ENCODE data around the gene PRKAR1A.

Gene PRKAR1A

GRCh38 chr17:68594552-68594951 lies 82.3 kb downstream of the PRKAR1A start (continued):
- TF ChIP-seq ZBTB7A (tag by site-specific recombination; IDR thresholded peaks at IDR 0.05; ENCODE audit: low read depth) = no peak
- no peak for TF ChIP-seq ZNF214 (tag by site-specific recombination; IDR thresholded peaks at IDR 0.05; ENCODE audit: borderline replicate concordance)
- no peak for TF ChIP-seq ZNF2 (tag by site-specific recombination; IDR thresholded peaks at IDR 0.05)

GRCh38 chr17:68595496-68595895 lies 83.3 kb downstream of the PRKAR1A start:
- Histone ChIP-seq H3K36me3 (ENCODE audit: control insufficient read depth in 2 of 2, insufficient read depth in 1 of 2, low read length in 2 of 2) (no peaks in the 10 kb centered on the region), H3K4me1 (ENCODE audit: control insufficient read depth, insufficient read depth, low read length) (peaks cover 11% of the 10 kb centered on the region), H3K27ac (ENCODE audit: extremely low read depth, low read depth, low read length) (no peak overlapping the region), H3K9me3 (ENCODE audit: control insufficient read depth, insufficient read depth, low read depth, low read length) (no peaks in the 10 kb centered on the region), H3K4me3 (ENCODE audit: low read depth, low read length) (no peak overlapping the region)
- ChIA-PET POLR2A (no interaction called here), CTCF (interaction anchor here (0.6 to 1.7 kb wide), 3 partner anchors 18 to 226 kb away, joined by 3 to 6 read pairs (median 5); no protein-coding TSS in a partner anchor)
- TF ChIP-seq ZNF600 (tag by site-specific recombination; IDR thresholded peaks at IDR 0.05) (no peak), ZBTB8A (tag by site-specific recombination; IDR thresholded peaks at IDR 0.05) (no peak), ZNF350 (tag by site-specific recombination; IDR thresholded peaks at IDR 0.05) (no peak), ZNF114 (tag by site-specific recombination; IDR thresholded peaks at IDR 0.05) (no peak), ZNF529 (tag by site-specific recombination; IDR thresholded peaks at IDR 0.05; ENCODE audit: insufficient replicate concordance) (no peak)

- Histone ChIP-seq H3K36me3 (ENCODE audit: control insufficient read depth in 2 of 2, insufficient read depth in 1 of 2, low read length in 2 of 2) (no peaks in the 10 kb centered on the region), H3K27ac (ENCODE audit: extremely low read depth, low read depth, low read length) (no peak overlapping the region), H3K9me3 (ENCODE audit: control insufficient read depth, insufficient read depth, low read depth, low read length) (no peaks in the 10 kb centered on the region), H3K4me1 (ENCODE audit: control insufficient read depth, insufficient read depth, low read length) (peaks cover 11% of the 10 kb centered on the region), H3K4me3 (ENCODE audit: low read depth, low read length) (no peak overlapping the region)
- TF ChIP-seq SP7 (tag by site-specific recombination; IDR thresholded peaks at IDR 0.05) (no peak), ZNF121 (tag by site-specific recombination; IDR thresholded peaks at IDR 0.05) (no peak), ZNF660 (tag by site-specific recombination; IDR thresholded peaks at IDR 0.05) (no peak), ZBTB1 (tag by site-specific recombination; IDR thresholded peaks at IDR 0.05) (no peak), OVOL3 (tag by site-specific recombination; IDR thresholded peaks at IDR 0.05) (no peak), ZNF433 (tag by site-specific recombination; IDR thresholded peaks at IDR 0.05; ENCODE audit: low read depth) (no peak), GLIS2 (tag by site-specific recombination; IDR thresholded peaks at IDR 0.05) (no peak), ZNF133 (tag by site-specific recombination; IDR thresholded peaks at IDR 0.05) (no peak), ZNF488 (tag by site-specific recombination; IDR thresholded peaks at IDR 0.05) (no peak), BCL6B (tag by site-specific recombination; IDR thresholded peaks at IDR 0.05) (no peak), ZNF37A (tag by site-specific recombination; IDR thresholded peaks at IDR 0.05) (no peak), YY2 (tag by site-specific recombination; IDR thresholded peaks at IDR 0.05) (no peak), ZNF549 (tag by site-specific recombination; IDR thresholded peaks at IDR 0.05) (no peak), ZXDB (tag by site-specific recombination; IDR thresholded peaks at IDR 0.05) (no peak), ZNF398 (tag by site-specific recombination; IDR thresholded peaks at IDR 0.05) (no peak), TSHZ1 (tag by site-specific recombination; IDR thresholded peaks at IDR 0.05; ENCODE audit: borderline replicate concordance) (no peak), ZBTB17 (tag by site-specific recombination; IDR thresholded peaks at IDR 0.05) (no peak), ZNF544 (tag by site-specific recombination; IDR thresholded peaks at IDR 0.05) (no peak), ZNF629 (tag by site-specific recombination; IDR thresholded peaks at IDR 0.05) (no peak)
- ChIA-PET CTCF (interaction anchor here (0.6 to 1.7 kb wide), 3 partner anchors 18 to 225 kb away, joined by 3 to 6 read pairs (median 5); no protein-coding TSS in a partner anchor), POLR2A (no interaction called here)
These were observed 83.8 kb downstream of the PRKAR1A start for GRCh38 chr17:68595986-68596385.

All from HEK293 (cell line).